GM19043 (cell line): ENCODE data around the gene PHF3.

ENCODE experiments used
- ATAC-seq: cut with Tn5 transposase; IDR thresholded peaks from one replicate; pipeline ENCODE4 v1.9.1; 2021; ENCODE audit warnings: low read depth; ENCODE audit not compliant: unreplicated experiment

PHF3 gene

GRCh38 chr6:63757826-63758225 lies 122.2 kb downstream of the PHF3 start:
- ATAC-seq = no peak

- no peak for ATAC-seq
Observed at GRCh38 chr6:63759605-63760105, 124.1 kb downstream of the PHF3 start.

GRCh38 chr6:63760199-63760598 lies 124.6 kb downstream of the PHF3 start:
- no peak for ATAC-seq

GRCh38 chr6:63764318-63764916 lies 128.8 kb downstream of the PHF3 start:
- peak; percentile 62 for ATAC-seq
